GM23338 (cell line): ENCODE results near the gene FOXR1.
A peak's percentile ranks its signal among the peaks of the same experiment; 100 is the strongest.

Experiments used
- CTCF ChIP-seq, 2 experiments: fragments of 200-600 bp in 1 of 2; sonication (generic) in 1 of 2; conservative IDR thresholded peaks; 2 replicates each; pipeline versions ENCODE4 v1.5.1 to v1.6.1; 2016 to 2017; ENCODE audit warnings: antibody characterized with exemption in 2 of 2, low read depth in 2 of 2, mild to moderate bottlenecking in 2 of 2, moderate library complexity in 1 of 2
- EZH2 ChIP-seq: fragments of 200-600 bp; sonication (generic); IDR thresholded peaks from one replicate; pipeline ENCODE4 v1.8.0; 2017; ENCODE audit warnings: antibody characterized with exemption, mild to moderate bottlenecking, low read depth; ENCODE audit not compliant: unreplicated experiment
- EZH2phosphoT487 ChIP-seq: fragments of 200-600 bp; sonication (generic); IDR thresholded peaks from one replicate; pipeline ENCODE4 v1.8.1; 2018; ENCODE audit warnings: antibody characterized with exemption; ENCODE audit not compliant: unreplicated experiment
- JUNB ChIP-seq: IDR thresholded peaks from one replicate; pipeline ENCODE4 v1.6.1; 2016; ENCODE audit warnings: antibody characterized with exemption; ENCODE audit not compliant: unreplicated experiment
- REST ChIP-seq: IDR thresholded peaks from one replicate; pipeline ENCODE4 v1.6.1; 2018; ENCODE audit warnings: antibody characterized with exemption; ENCODE audit not compliant: unreplicated experiment
- ZNF114 ChIP-seq: fragments of 250-450 bp; sonication (Bioruptor Pico); IDR thresholded peaks from 2 replicates; pipeline ENCODE4 v1.5.0; 2020; ENCODE audit warnings: mild to moderate bottlenecking, moderate library complexity

- TF ChIP-seq CTCF (conservative IDR thresholded peaks at IDR 0.05; ENCODE audit: low read depth in 2 of 2) (peak in 1 of 2 experiments; percentile 26; a peak in 1 of 4 replicates), EZH2 (no peak), JUNB (no peak), EZH2phosphoT487 (no peak), REST (no peak), ZNF114 (CRISPR knock-in tag) (no peak)
These were observed 8.8 kb downstream of the FOXR1 start for GRCh38 chr11:118980191-118980881.
